Peyer's patch (tissue), 4 donors: ENCODE measurements around the gene KIF25. TPM values are rescaled to one million over a fixed set of nuclear protein-coding genes. Genes with fewer than 3 reads are reported as not detected.

Experiments used
- DNase-seq, 3 donors: peaks; one replicate each; pipeline ENCODE4 v3.0.0-alpha.2; 2017 to 2019
- H3K27ac ChIP-seq, 4 donors: fragments of 200-600 bp; sonication (generic); one replicate each; pipeline ENCODE4 v1.5.1; 2016 to 2019
- H3K27me3 ChIP-seq, 2 donors: fragments of 200-600 bp; sonication (generic); one replicate each; pipeline ENCODE4 v1.5.1; 2019
- H3K36me3 ChIP-seq, 3 donors: fragments of 200-600 bp; sonication (generic); one replicate each; pipeline ENCODE4 v1.5.1; 2016 to 2019
- H3K4me1 ChIP-seq, 4 donors: fragments of 200-600 bp; sonication (generic); one replicate each; pipeline ENCODE4 v1.5.1; 2016 to 2019
- H3K4me3 ChIP-seq, 4 donors: fragments of 200-600 bp; sonication (generic); 1 replicate in 3 of 4; 2 replicates in 1 of 4; pipeline ENCODE4 v1.5.1; 2016 to 2019; ENCODE audit warnings: mild to moderate bottlenecking in 1 of 4
- H3K9me3 ChIP-seq, 4 donors: fragments of 200-600 bp; sonication (generic); one replicate each; pipeline ENCODE4 v1.5.1; 2016 to 2019; ENCODE audit warnings: mild to moderate bottlenecking in 1 of 4
- POLR2A ChIP-seq, 2 donors: fragments of 450-650 bp; IDR thresholded peaks; one replicate each; pipeline ENCODE4 v1.5.1; 2017; ENCODE audit warnings: antibody characterized with exemption in 2 of 2, mild to moderate bottlenecking in 2 of 2, moderate library complexity in 2 of 2
- total RNA-seq, 4 donors: library from RNA; depleted of rRNA; stranded (reverse); fragments of >200 nt; gene quantifications; one replicate each; pipeline ENCODE4 v1.1.0, GENCODE V29; 2016
- TF ChIP-seq, protein P1 (sequence below), 6 experiments: fragments of 450-650 bp in 4 of 6; fragments of 200-600 bp in 2 of 6; sonication (generic) in 1 of 6; IDR thresholded peaks; one replicate each; pipeline ENCODE4 v1.5.1; 2017 to 2019; ENCODE audit warnings: antibody characterized with exemption in 6 of 6, mild to moderate bottlenecking in 3 of 6, moderate library complexity in 1 of 6

KIF25 gene
- total RNA-seq, 4 donors from 2014 or later, result not detected

DNA sequence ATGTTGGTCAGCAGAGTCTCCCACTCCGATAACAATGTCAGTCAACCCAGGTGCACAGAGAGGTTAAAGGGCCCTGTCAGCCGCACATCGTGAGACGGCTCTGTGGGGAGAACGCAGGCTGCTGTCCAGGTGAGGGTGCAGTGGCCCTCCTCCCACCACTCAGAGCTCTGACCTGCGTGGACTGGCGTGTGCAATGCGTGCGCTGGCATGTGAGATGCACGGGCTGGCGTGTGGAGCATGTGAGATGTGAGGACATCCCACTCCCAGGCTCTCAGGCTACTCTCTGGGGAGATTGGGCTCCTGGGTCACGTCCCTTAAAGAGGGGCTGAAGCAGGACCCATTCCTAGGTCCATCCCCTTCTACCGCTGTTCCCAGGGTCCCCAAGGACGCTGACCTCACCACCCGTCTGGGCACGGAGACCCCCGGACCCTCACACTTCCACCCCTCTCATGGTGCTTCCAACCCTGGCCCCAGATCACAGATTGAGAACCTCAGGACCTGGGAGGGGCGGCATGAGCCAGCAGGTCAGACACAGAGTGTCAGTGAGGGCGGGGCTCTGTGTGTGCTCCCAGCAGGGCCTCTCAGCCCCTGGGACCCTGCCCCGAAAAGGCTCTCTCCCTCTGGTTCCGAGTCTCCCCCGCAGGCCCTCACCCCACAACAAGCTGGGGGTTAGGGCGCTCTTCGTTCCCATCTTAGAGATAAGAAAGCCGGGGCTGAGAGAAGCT is 90.1 kb downstream of the KIF25 start:
- no peak for TF ChIP-seq POLR2A (IDR thresholded peaks at IDR 0.05)
- TF ChIP-seq, protein P1, sequence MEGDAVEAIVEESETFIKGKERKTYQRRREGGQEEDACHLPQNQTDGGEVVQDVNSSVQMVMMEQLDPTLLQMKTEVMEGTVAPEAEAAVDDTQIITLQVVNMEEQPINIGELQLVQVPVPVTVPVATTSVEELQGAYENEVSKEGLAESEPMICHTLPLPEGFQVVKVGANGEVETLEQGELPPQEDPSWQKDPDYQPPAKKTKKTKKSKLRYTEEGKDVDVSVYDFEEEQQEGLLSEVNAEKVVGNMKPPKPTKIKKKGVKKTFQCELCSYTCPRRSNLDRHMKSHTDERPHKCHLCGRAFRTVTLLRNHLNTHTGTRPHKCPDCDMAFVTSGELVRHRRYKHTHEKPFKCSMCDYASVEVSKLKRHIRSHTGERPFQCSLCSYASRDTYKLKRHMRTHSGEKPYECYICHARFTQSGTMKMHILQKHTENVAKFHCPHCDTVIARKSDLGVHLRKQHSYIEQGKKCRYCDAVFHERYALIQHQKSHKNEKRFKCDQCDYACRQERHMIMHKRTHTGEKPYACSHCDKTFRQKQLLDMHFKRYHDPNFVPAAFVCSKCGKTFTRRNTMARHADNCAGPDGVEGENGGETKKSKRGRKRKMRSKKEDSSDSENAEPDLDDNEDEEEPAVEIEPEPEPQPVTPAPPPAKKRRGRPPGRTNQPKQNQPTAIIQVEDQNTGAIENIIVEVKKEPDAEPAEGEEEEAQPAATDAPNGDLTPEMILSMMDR (IDR thresholded peaks at IDR 0.05), result no peak
- Histone ChIP-seq H3K27ac (peak overlapping the region in 3 of 4 donors; percentile 36 to 87 (median 65)), H3K27me3 (no peaks in the 10 kb centered on the region), H3K4me1 (peaks cover 0 to 17% (median 2%) of the 10 kb centered on the region in 4 donors), H3K36me3 (no peaks in the 10 kb centered on the region), H3K9me3 (no peaks in the 10 kb centered on the region), H3K4me3 (no peak overlapping the region)
- DNase-seq, result peak in 1 of 3 donors; percentile 67

GRCh38 chr6:168088161-168089053 is 90.9 kb downstream of the KIF25 start:
- no peaks in the 10 kb centered on the region for H3K36me3 ChIP-seq
- no peaks in the 10 kb centered on the region for H3K27me3 ChIP-seq
- TF ChIP-seq, protein P1 (IDR thresholded peaks at IDR 0.05), result no peak
- no peak for TF ChIP-seq POLR2A (IDR thresholded peaks at IDR 0.05)
- H3K4me1 ChIP-seq, result peaks cover 0 to 17% (median 2%) of the 10 kb centered on the region in 4 donors
- peak in 2 of 3 donors; percentile 81 to 85 for DNase-seq
- no peaks in the 10 kb centered on the region for H3K9me3 ChIP-seq
- H3K4me3 ChIP-seq, result no peak overlapping the region
- H3K27ac ChIP-seq, result peak overlapping the region in 3 of 4 donors; percentile 36 to 87 (median 65)

- DNase-seq, result no peak
- peaks cover 0 to 17% (median 2%) of the 10 kb centered on the region in 4 donors for H3K4me1 ChIP-seq
- H3K9me3 ChIP-seq, result no peaks in the 10 kb centered on the region
- H3K27ac ChIP-seq, result peak overlapping the region in 1 of 4 donors; percentile 87
- no peak overlapping the region for H3K4me3 ChIP-seq
- TF ChIP-seq, protein P1 (IDR thresholded peaks at IDR 0.05), result no peak
- no peaks in the 10 kb centered on the region for H3K36me3 ChIP-seq
- no peaks in the 10 kb centered on the region for H3K27me3 ChIP-seq
Observed at GRCh38 chr6:168089186-168090063, 92.0 kb downstream of the KIF25 start.

DNA sequence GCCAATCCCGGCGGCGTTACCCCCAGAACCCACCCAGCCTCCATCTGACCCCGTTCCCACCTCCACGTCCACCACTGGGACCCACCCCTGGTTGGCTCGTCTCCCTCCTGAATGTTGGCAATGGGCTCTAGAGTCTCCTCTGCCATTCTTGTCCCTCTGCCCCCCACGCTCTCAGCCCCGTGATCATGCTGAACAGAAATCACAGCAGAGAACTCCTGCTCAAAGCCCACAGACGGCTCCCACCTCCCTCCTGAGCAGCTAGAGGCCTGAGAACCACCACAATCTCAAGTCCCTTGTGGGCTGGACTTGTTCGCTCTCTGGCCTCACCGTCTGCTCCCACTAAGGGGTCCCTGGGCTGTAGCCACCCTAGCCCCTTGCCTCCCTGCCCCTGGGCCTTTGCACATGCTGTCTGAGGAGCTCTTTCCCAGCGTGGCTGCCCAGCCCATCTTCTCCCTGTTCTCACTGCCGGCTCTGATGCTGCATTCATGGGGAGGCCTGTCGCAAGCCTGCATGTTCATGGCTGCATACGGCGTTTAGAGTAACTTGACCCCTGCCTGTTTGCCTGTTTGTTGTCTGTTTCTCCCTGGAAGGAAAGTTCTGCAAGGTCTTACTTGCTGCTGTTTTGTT is 92.7 kb downstream of the KIF25 start:
- Histone ChIP-seq H3K36me3 (no peaks in the 10 kb centered on the region), H3K4me3 (no peak overlapping the region), H3K27ac (no peak overlapping the region), H3K4me1 (peaks cover 0 to 17% (median 2%) of the 10 kb centered on the region in 4 donors), H3K9me3 (no peaks in the 10 kb centered on the region), H3K27me3 (no peaks in the 10 kb centered on the region)
- TF ChIP-seq, protein P1 (IDR thresholded peaks at IDR 0.05), result no peak
- TF ChIP-seq POLR2A (IDR thresholded peaks at IDR 0.05), result no peak
- no peak for DNase-seq

DNA sequence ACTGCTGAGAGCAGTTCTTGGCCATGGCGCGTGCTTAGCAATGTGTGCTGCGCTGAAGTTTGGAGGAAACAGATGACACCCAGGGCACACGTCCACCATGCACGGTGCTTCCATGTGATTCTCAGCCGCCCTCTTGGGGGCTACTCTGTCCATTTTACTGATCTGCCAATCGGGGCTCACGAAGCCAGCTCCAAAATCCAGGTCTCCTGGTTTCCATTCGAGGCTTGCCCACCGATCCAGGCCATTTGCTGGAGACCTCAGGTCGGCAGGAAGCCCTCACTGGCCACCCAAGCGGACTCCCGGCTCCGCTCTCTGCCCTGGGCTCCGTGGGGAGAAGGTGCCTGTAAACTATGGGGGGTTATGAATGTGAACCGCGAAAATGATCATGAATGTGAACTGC is 93.2 kb downstream of the KIF25 start:
- peaks cover 0 to 17% (median 2%) of the 10 kb centered on the region in 4 donors for H3K4me1 ChIP-seq
- H3K4me3 ChIP-seq, result no peak overlapping the region
- H3K27ac ChIP-seq, result no peak overlapping the region
- TF ChIP-seq, protein P1 (IDR thresholded peaks at IDR 0.05), result no peak
- TF ChIP-seq POLR2A (IDR thresholded peaks at IDR 0.05), result no peak
- no peaks in the 10 kb centered on the region for H3K9me3 ChIP-seq
- no peak for DNase-seq
- no peaks in the 10 kb centered on the region for H3K27me3 ChIP-seq
- H3K36me3 ChIP-seq, result no peaks in the 10 kb centered on the region
